HepG2 (cell line): ENCODE data around the gene SPOCD1. TPM values are rescaled to one million over a fixed set of nuclear protein-coding genes. Genes with fewer than 3 reads are reported as not detected.

ENCODE experiments used
- ATAC-seq: fragments of 200-7000 bp; cut with Tn5 transposase; 3 replicates; pipeline ENCODE4 v1.9.1; 2020; ENCODE audit warnings: mild to moderate bottlenecking, moderate library complexity
- BruUV-seq: library from RNA; stranded (reverse); fragments of 400-500 nt; replicated peaks from 2 replicates; lab custom pipeline; 2021; lab: Mats Ljungman, UMichigan
- CTCF ChIA-PET: fragments of 300-600 bp; formaldehyde crosslinking; extraction: SDS; loops from one replicate; lab custom pipeline; 2021; ENCODE audit warnings: low total read pairs, inconsistent platforms, low intra/inter-chr PET ratio; lab: Yijun Ruan, JAX
- POLR2A ChIA-PET: fragments of 350-600 bp; sonication (Branson Sonifier 250); formaldehyde crosslinking; loops from one replicate; lab custom pipeline; 2020; ENCODE audit warnings: antibody characterized with exemption, inconsistent platforms; lab: Yijun Ruan, JAX
- DNase-seq: peaks from one replicate; pipeline ENCODE4 v3.0.0-alpha.2; 2015; ENCODE audit warnings: low spot score
- FAIRE-seq: peaks from 3 replicates; lab custom pipeline; 2011; peaks lifted over from hg19 to GRCh38; lab: Jason Lieb, UNC
- H2AFZ ChIP-seq: one replicate; pipeline ENCODE4 v1.6.1; 2011; ENCODE audit warnings: low read length, inconsistent platforms
- H3K27ac ChIP-seq: fragments of 300-600 bp; 3 replicates; pipeline ENCODE4 v1.8.0; 2011; ENCODE audit warnings: mixed run types, mild to moderate bottlenecking, mixed read lengths, low read length, inconsistent platforms; ENCODE audit not compliant: insufficient read depth; ENCODE audit errors: extremely low read length
- H3K27me3 ChIP-seq, 2 experiments: fragments of 200-600 bp in 1 of 2; 2 replicates in 1 of 2; 3 replicates in 1 of 2; pipeline versions ENCODE4 v1.6.0 to v1.8.0; 2011; ENCODE audit warnings: low read length in 2 of 2, mild to moderate bottlenecking in 2 of 2, moderate library complexity in 2 of 2, inconsistent platforms in 1 of 2; ENCODE audit not compliant: insufficient read depth in 2 of 2, control insufficient read depth in 1 of 2
- H3K36me3 ChIP-seq, 2 experiments: fragments of 200-600 bp in 1 of 2; replicated peaks in 1 of 2; 2 replicates in 1 of 2; 3 replicates in 1 of 2; pipeline versions ENCODE4 v1.5.1 to v1.8.0; 2011; ENCODE audit warnings: low read length in 2 of 2, inconsistent platforms in 1 of 2; ENCODE audit not compliant: insufficient read depth in 2 of 2, control insufficient read depth in 1 of 2
- H3K4me1 ChIP-seq: 2 replicates; pipeline ENCODE4 v1.5.1; 2012; ENCODE audit warnings: low read length, inconsistent platforms; ENCODE audit not compliant: insufficient read depth
- H3K4me2 ChIP-seq: 2 replicates; pipeline ENCODE4 v1.6.0; 2011; ENCODE audit warnings: low read depth, low read length, inconsistent platforms
- H3K4me3 ChIP-seq, 3 experiments: fragments of 200-600 bp in 1 of 3; sonication (generic), shearing (Covaris generic) in 1 of 3; replicated peaks in 1 of 3; 2 replicates each; pipeline ENCODE4 v1.5.1; 2011 to 2016; ENCODE audit warnings: low read length in 3 of 3, inconsistent platforms in 2 of 3, low read depth in 2 of 3, mild to moderate bottlenecking in 2 of 3, control low read depth in 1 of 3, mixed read lengths in 1 of 3; ENCODE audit not compliant: insufficient read depth in 1 of 3
- H3K79me2 ChIP-seq: one replicate; pipeline ENCODE4 v1.6.1; 2011; ENCODE audit warnings: low read length, inconsistent platforms; ENCODE audit not compliant: insufficient read depth
- H3K9ac ChIP-seq: 2 replicates; pipeline ENCODE4 v1.6.0; 2011; ENCODE audit warnings: mild to moderate bottlenecking, low read depth, low read length, inconsistent platforms; ENCODE audit not compliant: insufficient read depth
- H3K9me3 ChIP-seq: 2 replicates; pipeline ENCODE4 v1.5.1; 2012; ENCODE audit warnings: mild to moderate bottlenecking, low read length
- H4K20me1 ChIP-seq: 2 replicates; pipeline ENCODE4 v1.6.0; 2011; ENCODE audit warnings: inconsistent platforms, mild to moderate bottlenecking, low read length, moderate library complexity; ENCODE audit not compliant: insufficient read depth
- AKAP8 ChIP-seq: sonication (generic); formaldehyde crosslinking; IDR thresholded peaks from 2 replicates; pipeline ENCODE4 v1.5.1; 2020; ENCODE audit warnings: mild to moderate bottlenecking, missing genetic modification reagents
- CC2D1A ChIP-seq: sonication (generic); formaldehyde crosslinking; IDR thresholded peaks from 2 replicates; pipeline ENCODE4 v1.8.1; 2023; ENCODE audit warnings: mild to moderate bottlenecking, missing genetic modification reagents
- FOXJ3 ChIP-seq: sonication (generic); formaldehyde crosslinking; IDR thresholded peaks from 2 replicates; pipeline ENCODE4 v1.4.0; 2020; ENCODE audit warnings: missing genetic modification reagents, mild to moderate bottlenecking, borderline replicate concordance
- GABPB1 ChIP-seq: IDR thresholded peaks from 2 replicates; pipeline ENCODE4 v1.6.1; 2016; ENCODE audit warnings: mild to moderate bottlenecking, missing genetic modification reagents, moderate library complexity, missing compliant biosample characterization
- MATR3 ChIP-seq: sonication (generic); formaldehyde crosslinking; IDR thresholded peaks from 2 replicates; pipeline ENCODE4 v1.4.0; 2020; ENCODE audit warnings: missing genetic modification reagents
- POLR2A ChIP-seq, 2 experiments: IDR thresholded peaks; 2 replicates each; pipeline ENCODE4 v1.6.1; 2011; ENCODE audit warnings: low read depth in 2 of 2, low read length in 2 of 2, mild to moderate bottlenecking in 1 of 2, moderate library complexity in 1 of 2; ENCODE audit not compliant: insufficient read depth in 1 of 2
- SUZ12 ChIP-seq: fragments of 150-350 bp; IDR thresholded peaks from 2 replicates; pipeline ENCODE4 v1.6.1; 2014; ENCODE audit warnings: low read depth, low read length
- TBP ChIP-seq: sonication (generic); formaldehyde crosslinking; IDR thresholded peaks from 2 replicates; pipeline ENCODE4 v1.5.0; 2020; ENCODE audit warnings: missing genetic modification reagents
- ZEB1 ChIP-seq: IDR thresholded peaks from 2 replicates; pipeline ENCODE4 v1.6.1; 2012; ENCODE audit warnings: mild to moderate bottlenecking, low read depth, inconsistent platforms; ENCODE audit not compliant: insufficient replicate concordance
- ZMYM3 ChIP-seq: sonication (generic); formaldehyde crosslinking; IDR thresholded peaks from 2 replicates; pipeline ENCODE4 v1.5.1; 2020; ENCODE audit warnings: mild to moderate bottlenecking, missing genetic modification reagents
- ZNF121 ChIP-seq: sonication (generic); formaldehyde crosslinking; IDR thresholded peaks from 2 replicates; pipeline ENCODE4 v1.5.0; 2020; ENCODE audit warnings: mild to moderate bottlenecking, missing genetic modification reagents
- ZNF20 ChIP-seq: sonication (generic); formaldehyde crosslinking; IDR thresholded peaks from 2 replicates; pipeline ENCODE4 v1.4.0; 2020; ENCODE audit warnings: mild to moderate bottlenecking, moderate library complexity, missing genetic modification reagents
- ZNF432 ChIP-seq: sonication (generic); formaldehyde crosslinking; IDR thresholded peaks from 2 replicates; pipeline ENCODE4 v1.5.0; 2020; ENCODE audit warnings: missing genetic modification reagents, mild to moderate bottlenecking, borderline replicate concordance
- ZNF441 ChIP-seq: sonication (generic); formaldehyde crosslinking; IDR thresholded peaks from 2 replicates; pipeline ENCODE4 v1.7.0; 2021; ENCODE audit warnings: missing genetic modification reagents, borderline replicate concordance
- WGBS: methylation state at CpG from one replicate; pipeline ENCODE4 v1.1.6; 2017; ENCODE audit warnings: low lambda C conversion rate; 5-methylcytosine and 5-hydroxymethylcytosine counted together
- in situ Hi-C: cut with HindIII; loops from 2 replicates; pipeline ENCODE4 v1.10.0; 2017; ENCODE audit warnings: low pct_unique_long_range_greater_than_20kb; ENCODE audit not compliant: extremely low pct_ligation_motif_present
- intact Hi-C: fragments of 100-400 bp; cut with micrococcal nuclease; formaldehyde crosslinking; loops from one replicate; pipeline ENCODE4 v1.10.0; 2022; ENCODE audit not compliant: unreplicated experiment
- polyA plus RNA-seq, 8 experiments: library from polyadenylated mRNA; depleted of rRNA in 3 of 8; stranded (reverse) in 7 of 8; unstranded in 1 of 8; fragments of >200 nt; fragmentation: Illumina TruSeq in 4 of 8; extraction: Trizol in 4 of 8; gene quantifications; 2 replicates each; pipeline versions ENCODE4 v1.2.1 to v1.2.3, GENCODE V29; 2011 to 2016; ENCODE audit warnings: low read depth in 4 of 8, missing spikeins in 1 of 8, mixed read lengths in 1 of 8; ENCODE audit not compliant: insufficient read depth in 1 of 8
- total RNA-seq, 5 experiments: library from RNA; depleted of rRNA; stranded (reverse); fragments of >200 nt; fragmentation: Illumina TruSeq; extraction: Trizol; gene quantifications; 2 replicates each; pipeline ENCODE4 v1.2.3, GENCODE V29; 2016; ENCODE audit warnings: low read depth in 1 of 5
- TF ChIP-seq, protein P1 (sequence below): sonication (generic); formaldehyde crosslinking; IDR thresholded peaks from 2 replicates; pipeline ENCODE4 v1.4.0; 2020; ENCODE audit warnings: mild to moderate bottlenecking, missing genetic modification reagents

SPOCD1 gene
- total and polyA plus RNA-seq, 2 of the 13 experiments (the other 11 are each of a cell fraction or from before 2014, with no cell fraction given) = 0.24 to 0.29 TPM

DNA sequence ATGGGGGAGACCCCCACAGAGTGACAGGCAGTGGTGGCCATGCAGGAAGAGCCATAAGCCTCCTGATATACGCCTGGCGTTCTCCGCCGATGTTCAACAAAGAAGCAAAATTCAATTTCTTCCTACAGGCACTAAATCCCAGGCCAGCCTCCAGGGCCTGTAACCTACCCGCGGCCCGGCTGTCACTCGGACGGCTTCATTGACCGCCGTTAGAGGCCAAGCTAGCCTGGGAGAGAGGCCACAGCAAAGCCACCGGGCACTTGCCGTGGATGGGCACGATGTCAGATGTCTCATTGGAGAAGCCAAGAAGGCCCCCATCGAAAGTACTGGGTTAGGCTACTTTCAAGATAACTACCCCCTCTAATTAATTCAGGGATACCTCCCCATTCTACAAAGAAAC, 61.4 kb downstream of the SPOCD1 start:
- 55% methylated on average over 12 of the region's 15 CpGs for WGBS
- H3K27me3 ChIP-seq = peaks cover 9 to 65% of the 10 kb centered on the region in 2 experiments
- CTCF ChIA-PET = no interaction called here
- no peaks in the 10 kb centered on the region for H3K9me3 ChIP-seq
- no peaks in the 10 kb centered on the region for H3K79me2 ChIP-seq
- H3K4me2 ChIP-seq = no peak overlapping the region
- BruUV-seq = no TSS peak
- no peak overlapping the region for H2AFZ ChIP-seq
- intact Hi-C loops = no loop called here
- no peak for TF ChIP-seq ZEB1
- TF ChIP-seq AKAP8 = no peak
- TF ChIP-seq ZNF432 (CRISPR knock-in tag) = no peak
- TF ChIP-seq CC2D1A = no peak
- no peak for TF ChIP-seq POLR2A (IDR thresholded peaks at IDR 0.05; ENCODE audit: insufficient read depth in 1 of 2, low read depth in 2 of 2, low read length in 2 of 2)
- no peak for TF ChIP-seq ZNF441
- no peak for TF ChIP-seq ZMYM3 (CRISPR knock-in tag)
- no peak for TF ChIP-seq MATR3 (CRISPR knock-in tag)
- no peak for TF ChIP-seq SUZ12
- TF ChIP-seq, protein P1, sequence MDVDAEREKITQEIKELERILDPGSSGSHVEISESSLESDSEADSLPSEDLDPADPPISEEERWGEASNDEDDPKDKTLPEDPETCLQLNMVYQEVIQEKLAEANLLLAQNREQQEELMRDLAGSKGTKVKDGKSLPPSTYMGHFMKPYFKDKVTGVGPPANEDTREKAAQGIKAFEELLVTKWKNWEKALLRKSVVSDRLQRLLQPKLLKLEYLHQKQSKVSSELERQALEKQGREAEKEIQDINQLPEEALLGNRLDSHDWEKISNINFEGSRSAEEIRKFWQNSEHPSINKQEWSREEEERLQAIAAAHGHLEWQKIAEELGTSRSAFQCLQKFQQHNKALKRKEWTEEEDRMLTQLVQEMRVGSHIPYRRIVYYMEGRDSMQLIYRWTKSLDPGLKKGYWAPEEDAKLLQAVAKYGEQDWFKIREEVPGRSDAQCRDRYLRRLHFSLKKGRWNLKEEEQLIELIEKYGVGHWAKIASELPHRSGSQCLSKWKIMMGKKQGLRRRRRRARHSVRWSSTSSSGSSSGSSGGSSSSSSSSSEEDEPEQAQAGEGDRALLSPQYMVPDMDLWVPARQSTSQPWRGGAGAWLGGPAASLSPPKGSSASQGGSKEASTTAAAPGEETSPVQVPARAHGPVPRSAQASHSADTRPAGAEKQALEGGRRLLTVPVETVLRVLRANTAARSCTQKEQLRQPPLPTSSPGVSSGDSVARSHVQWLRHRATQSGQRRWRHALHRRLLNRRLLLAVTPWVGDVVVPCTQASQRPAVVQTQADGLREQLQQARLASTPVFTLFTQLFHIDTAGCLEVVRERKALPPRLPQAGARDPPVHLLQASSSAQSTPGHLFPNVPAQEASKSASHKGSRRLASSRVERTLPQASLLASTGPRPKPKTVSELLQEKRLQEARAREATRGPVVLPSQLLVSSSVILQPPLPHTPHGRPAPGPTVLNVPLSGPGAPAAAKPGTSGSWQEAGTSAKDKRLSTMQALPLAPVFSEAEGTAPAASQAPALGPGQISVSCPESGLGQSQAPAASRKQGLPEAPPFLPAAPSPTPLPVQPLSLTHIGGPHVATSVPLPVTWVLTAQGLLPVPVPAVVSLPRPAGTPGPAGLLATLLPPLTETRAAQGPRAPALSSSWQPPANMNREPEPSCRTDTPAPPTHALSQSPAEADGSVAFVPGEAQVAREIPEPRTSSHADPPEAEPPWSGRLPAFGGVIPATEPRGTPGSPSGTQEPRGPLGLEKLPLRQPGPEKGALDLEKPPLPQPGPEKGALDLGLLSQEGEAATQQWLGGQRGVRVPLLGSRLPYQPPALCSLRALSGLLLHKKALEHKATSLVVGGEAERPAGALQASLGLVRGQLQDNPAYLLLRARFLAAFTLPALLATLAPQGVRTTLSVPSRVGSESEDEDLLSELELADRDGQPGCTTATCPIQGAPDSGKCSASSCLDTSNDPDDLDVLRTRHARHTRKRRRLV = no peak
- TF ChIP-seq ZNF20 (CRISPR knock-in tag) = no peak
- TF ChIP-seq TBP (CRISPR knock-in tag) = no peak
- no peak for TF ChIP-seq ZNF121 (CRISPR knock-in tag)
- TF ChIP-seq GABPB1 (CRISPR knock-in tag) = no peak
- no peak for TF ChIP-seq FOXJ3 (CRISPR knock-in tag)
- 0 out of 2 replicates have a peak, but pooled peaks cover 8% of the 10 kb centered on the region for H3K4me1 ChIP-seq
- ATAC-seq (no peak), DNase-seq (no peak), FAIRE-seq (no peak)
- no peak overlapping the region for H3K9ac ChIP-seq
- no peak overlapping the region for H3K27ac ChIP-seq
- no peaks in the 10 kb centered on the region for H4K20me1 ChIP-seq
- H3K4me3 ChIP-seq = no peak overlapping the region
- POLR2A ChIA-PET = no interaction called here
- in situ Hi-C loops = no loop called here
- H3K36me3 ChIP-seq = no peaks in the 10 kb centered on the region
